BLaER1 treated with 17β-estradiol and CSF1 and Interleukin-3, amounts not matched to agents 10 nM and 100 nM (cell line): ENCODE data around the gene SUCO.

Source experiments
- H3K27ac ChIP-seq, 11 experiments: shearing (Covaris generic); formaldehyde crosslinking; 2 replicates each; pipeline ENCODE4 v1.8.1; 2022
- H3K27me3 ChIP-seq, 11 experiments: shearing (Covaris generic); formaldehyde crosslinking; 2 replicates each; pipeline ENCODE4 v1.8.1; 2022
- H3K36me3 ChIP-seq, 11 experiments: shearing (Covaris generic); formaldehyde crosslinking; 2 replicates each; pipeline ENCODE4 v1.8.1; 2022
- H3K4me1 ChIP-seq, 10 experiments: shearing (Covaris generic); formaldehyde crosslinking; 2 replicates each; pipeline ENCODE4 v1.8.1; 2022
- H3K4me2 ChIP-seq, 11 experiments: shearing (Covaris generic); formaldehyde crosslinking; 2 replicates each; pipeline ENCODE4 v1.8.1; 2022
- H3K4me3 ChIP-seq, 10 experiments: shearing (Covaris generic); formaldehyde crosslinking; 2 replicates each; pipeline ENCODE4 v1.8.1; 2022
- H3K9ac ChIP-seq, 11 experiments: shearing (Covaris generic); formaldehyde crosslinking; 2 replicates each; pipeline ENCODE4 v1.8.1; 2022
- H3K9me3 ChIP-seq, 11 experiments: shearing (Covaris generic); formaldehyde crosslinking; replicated peaks in 1 of 11; 2 replicates each; pipeline ENCODE4 v1.8.1; 2022
- H4K20me1 ChIP-seq, 11 experiments: shearing (Covaris generic); formaldehyde crosslinking; 2 replicates each; pipeline ENCODE4 v1.8.1; 2022
- Cebpa-rat ChIP-seq, 11 experiments: shearing (Covaris generic); IDR thresholded peaks; 2 replicates each; pipeline ENCODE4 v1.8.1; 2022

The SUCO gene

GRCh38 chr1:172532700-172533512, at the start of gene SUCO:
Gene SUCO (plus strand): TSS chr1:172533150. CDS start chr1:172533436, 286 bp downstream.
- Histone ChIP-seq H3K4me1 (peaks cover 23 to 37% (median 32%) of the 10 kb centered on the region in 10 experiments), H3K9ac (peak within 1 kb of the TSS; percentile 89 to 96 (median 91)), H3K27ac (peak within 1 kb of the TSS; percentile 83 to 97 (median 92)), H3K9me3 (no peaks in the 10 kb centered on the region), H3K4me2 (peak within 1 kb of the TSS; percentile 87 to 95 (median 91)), H4K20me1 (peaks cover 10 to 47% (median 40%) of the 10 kb centered on the region in 11 experiments; a peak in 17 of 22 replicates), H3K36me3 (peaks cover 0 to 5% (median 0%) of the 10 kb centered on the region in 11 experiments; a peak in 2 of 22 replicates), H3K27me3 (no peaks in the 10 kb centered on the region), H3K4me3 (peak within 1 kb of the TSS; percentile 70 to 94 (median 87))
- TF ChIP-seq Cebpa-rat (IDR thresholded peaks at IDR 0.05) = no peak

- H3K9ac ChIP-seq = no peak overlapping the region
- TF ChIP-seq Cebpa-rat (IDR thresholded peaks at IDR 0.05) = no peak
- H3K27me3 ChIP-seq = no peaks in the 10 kb centered on the region
Observed at GRCh38 chr1:172483448-172483847, 49.5 kb upstream of the SUCO start.

GRCh38 chr1:172484252-172484651, 48.7 kb upstream of the SUCO start:
- H3K27ac ChIP-seq = no peak overlapping the region
- no peaks in the 10 kb centered on the region for H3K36me3 ChIP-seq
- H3K27me3 ChIP-seq = no peaks in the 10 kb centered on the region
- no peaks in the 10 kb centered on the region for H4K20me1 ChIP-seq
- peak overlapping the region in 1 of 11 experiments; percentile 1; a peak in 1 of 22 replicates for H3K4me2 ChIP-seq
- H3K4me3 ChIP-seq = no peak overlapping the region
- peaks cover 0 to 23% (median 17%) of the 10 kb centered on the region in 10 experiments; a peak in 13 of 20 replicates for H3K4me1 ChIP-seq
- H3K9ac ChIP-seq = no peak overlapping the region
- TF ChIP-seq Cebpa-rat (IDR thresholded peaks at IDR 0.05) = no peak
- H3K9me3 ChIP-seq = no peaks in the 10 kb centered on the region

More at GRCh38 chr1:172483448-172483847, 49.5 kb upstream of the SUCO start:
- H4K20me1 ChIP-seq = no peaks in the 10 kb centered on the region
- H3K4me3 ChIP-seq = no peak overlapping the region
- no peaks in the 10 kb centered on the region for H3K9me3 ChIP-seq
- no peak overlapping the region for H3K27ac ChIP-seq
- H3K4me1 ChIP-seq = peaks cover 0 to 23% (median 17%) of the 10 kb centered on the region in 10 experiments; a peak in 13 of 20 replicates
- no peak overlapping the region for H3K4me2 ChIP-seq
- no peaks in the 10 kb centered on the region for H3K36me3 ChIP-seq

GRCh38 chr1:172485626-172486025, 47.3 kb upstream of the SUCO start:
- Histone ChIP-seq H3K4me1 (peaks cover 0 to 15% (median 9%) of the 10 kb centered on the region in 10 experiments; a peak in 13 of 20 replicates), H3K27me3 (no peaks in the 10 kb centered on the region), H3K4me3 (no peak overlapping the region), H3K9ac (no peak overlapping the region), H3K9me3 (no peaks in the 10 kb centered on the region), H4K20me1 (no peaks in the 10 kb centered on the region), H3K27ac (no peak overlapping the region), H3K4me2 (no peak overlapping the region), H3K36me3 (no peaks in the 10 kb centered on the region)
- no peak for TF ChIP-seq Cebpa-rat (IDR thresholded peaks at IDR 0.05)

- H3K9ac ChIP-seq = no peak overlapping the region
- TF ChIP-seq Cebpa-rat (IDR thresholded peaks at IDR 0.05) = no peak
- no peaks in the 10 kb centered on the region for H4K20me1 ChIP-seq
- H3K27ac ChIP-seq = no peak overlapping the region
- H3K4me2 ChIP-seq = peak overlapping the region in 6 of 11 experiments; percentile 7 to 32 (median 24); a peak in 6 of 22 replicates
- H3K4me1 ChIP-seq = peaks cover 0 to 11% (median 8%) of the 10 kb centered on the region in 10 experiments; a peak in 12 of 20 replicates
- H3K9me3 ChIP-seq = no peaks in the 10 kb centered on the region
- no peaks in the 10 kb centered on the region for H3K36me3 ChIP-seq
- H3K4me3 ChIP-seq = no peak overlapping the region
- no peaks in the 10 kb centered on the region for H3K27me3 ChIP-seq
Observed at GRCh38 chr1:172486805-172487454, 46.0 kb upstream of the SUCO start.

GRCh38 chr1:172487550-172487949, 45.4 kb upstream of the SUCO start:
- H3K9ac ChIP-seq = no peak overlapping the region
- no peaks in the 10 kb centered on the region for H4K20me1 ChIP-seq
- no peaks in the 10 kb centered on the region for H3K27me3 ChIP-seq
- H3K36me3 ChIP-seq = no peaks in the 10 kb centered on the region
- no peak for TF ChIP-seq Cebpa-rat (IDR thresholded peaks at IDR 0.05)
- H3K9me3 ChIP-seq = no peaks in the 10 kb centered on the region
- no peak overlapping the region for H3K4me3 ChIP-seq
- H3K4me2 ChIP-seq = peak overlapping the region in 10 of 11 experiments; percentile 4 to 46 (median 18); a peak in 11 of 22 replicates
- H3K4me1 ChIP-seq = peaks cover 0 to 11% (median 8%) of the 10 kb centered on the region in 10 experiments; a peak in 12 of 20 replicates
- no peak overlapping the region for H3K27ac ChIP-seq

GRCh38 chr1:172488393-172488792, 44.6 kb upstream of the SUCO start:
- Histone ChIP-seq H3K27me3 (no peaks in the 10 kb centered on the region), H3K4me3 (no peak overlapping the region), H3K36me3 (no peaks in the 10 kb centered on the region), H3K4me1 (peaks cover 0 to 11% (median 8%) of the 10 kb centered on the region in 10 experiments; a peak in 12 of 20 replicates), H4K20me1 (no peaks in the 10 kb centered on the region), H3K9ac (no peak overlapping the region), H3K9me3 (no peaks in the 10 kb centered on the region), H3K27ac (no peak overlapping the region), H3K4me2 (no peak overlapping the region)
- no peak for TF ChIP-seq Cebpa-rat (IDR thresholded peaks at IDR 0.05)

GRCh38 chr1:172489847-172490246, 43.1 kb upstream of the SUCO start:
- Histone ChIP-seq H3K36me3 (no peaks in the 10 kb centered on the region), H4K20me1 (no peaks in the 10 kb centered on the region), H3K4me2 (no peak overlapping the region), H3K4me3 (no peak overlapping the region), H3K4me1 (peaks cover 4 to 11% (median 9%) of the 10 kb centered on the region in 10 experiments; a peak in 14 of 20 replicates), H3K9me3 (no peaks in the 10 kb centered on the region), H3K9ac (no peak overlapping the region), H3K27ac (no peak overlapping the region), H3K27me3 (no peaks in the 10 kb centered on the region)
- no peak for TF ChIP-seq Cebpa-rat (IDR thresholded peaks at IDR 0.05)

GRCh38 chr1:172492421-172492820, 40.5 kb upstream of the SUCO start:
- Histone ChIP-seq H3K4me2 (no peak overlapping the region), H3K4me1 (peaks cover 3 to 17% (median 8%) of the 10 kb centered on the region in 10 experiments; a peak in 19 of 20 replicates), H3K36me3 (no peaks in the 10 kb centered on the region), H3K27ac (no peak overlapping the region), H4K20me1 (no peaks in the 10 kb centered on the region), H3K9me3 (no peaks in the 10 kb centered on the region), H3K4me3 (no peak overlapping the region), H3K9ac (no peak overlapping the region), H3K27me3 (no peaks in the 10 kb centered on the region)
- no peak for TF ChIP-seq Cebpa-rat (IDR thresholded peaks at IDR 0.05)
